Heart right ventricle (tissue), 16 donors: Measurements from ENCODE around the gene TMEM165. TPM values are rescaled to one million over a fixed set of nuclear protein-coding genes. Genes with fewer than 3 reads are reported as not detected.
A peak's percentile ranks its signal among the peaks of the same experiment; 100 is the strongest.
"Not testable (repeated sequence)": the region's sequence is repeated elsewhere in the genome, so short reads cannot be mapped to it uniquely, and the experiment has no call there.

Experiments used
- ATAC-seq, 8 donors: fragments of 200-7000 bp; cut with Tn5 transposase; one replicate each; pipeline ENCODE4 v1.9.1; 2020; ENCODE audit warnings: mild to moderate bottlenecking in 8 of 8, moderate library complexity in 8 of 8, moderate number of reproducible peaks in 1 of 8
- DNase-seq, 2 donors: peaks; one replicate each; pipeline ENCODE4 v3.0.0-alpha.2; 2020
- H3K27ac ChIP-seq, 10 donors: fragments of 200-600 bp; sonication (generic) in 2 of 10; one replicate each; pipeline versions ENCODE4 v1.5.0 to v1.8.0; 2020 to 2022; ENCODE audit warnings: mild to moderate bottlenecking in 3 of 10
- H3K27me3 ChIP-seq, 7 donors: fragments of 200-600 bp; one replicate each; pipeline ENCODE4 v1.8.0; 2021 to 2022; ENCODE audit warnings: mild to moderate bottlenecking in 2 of 7
- H3K36me3 ChIP-seq, 9 donors: fragments of 200-600 bp; sonication (generic) in 1 of 9; one replicate each; pipeline versions ENCODE4 v1.5.0 to v1.8.0; 2020 to 2022; ENCODE audit warnings: mild to moderate bottlenecking in 2 of 9
- H3K4me1 ChIP-seq, 9 donors: fragments of 200-600 bp; sonication (generic) in 1 of 9; one replicate each; pipeline versions ENCODE4 v1.5.0 to v1.8.0; 2020 to 2022; ENCODE audit warnings: mild to moderate bottlenecking in 4 of 9
- H3K4me3 ChIP-seq, 10 donors: fragments of 200-600 bp; sonication (generic) in 2 of 10; one replicate each; pipeline versions ENCODE4 v1.5.0 to v1.8.0; 2020 to 2022; ENCODE audit warnings: mild to moderate bottlenecking in 7 of 10, moderate library complexity in 2 of 10
- H3K9me3 ChIP-seq, 11 donors: fragments of 200-600 bp in 10 of 11; sonication (generic) in 2 of 11; one replicate each; pipeline versions ENCODE4 v1.5.0 to v1.8.0; 2013 to 2022; ENCODE audit warnings: mild to moderate bottlenecking in 2 of 11, control low read depth in 1 of 11, moderate library complexity in 1 of 11
- CTCF ChIP-seq, 9 donors: fragments of 200-600 bp; sonication (generic) in 2 of 9; IDR thresholded peaks; one replicate each; pipeline versions ENCODE4 v1.5.0 to v1.8.0; 2021 to 2022; ENCODE audit warnings: antibody characterized with exemption in 9 of 9, mild to moderate bottlenecking in 5 of 9, moderate library complexity in 1 of 9
- WGBS, 2 donors: extraction: QIAGEN DNeasy Blood & Tissue Kit; methylation state at CpG; one replicate each; pipeline ENCODE4 v1.1.7; 2013; ENCODE audit warnings: inconsistent platforms in 1 of 2; 5-methylcytosine and 5-hydroxymethylcytosine counted together
- intact Hi-C, 10 donors: fragments of 100-400 bp; cut with DNase I; formaldehyde crosslinking; loops; one replicate each; pipeline versions ENCODE4 v1.11.1 to v1.14.2; 2022
- polyA plus RNA-seq, 2 donors: library from polyadenylated mRNA; stranded (reverse); fragments of 200-250 nt; gene quantifications; one replicate each; pipeline ENCODE4 v1.2.3, GENCODE V29; 2013
- total RNA-seq, 10 donors: library from RNA; stranded (reverse); fragmentation: NEBNext Ultra II Directional in 3 of 10; extraction: Animal tissue kit (Norgen Biotek cat#: 25700) in 3 of 10; gene quantifications; one replicate each; pipeline versions ENCODE4 v1.2.1 to v1.2.4, GENCODE V29; 2021 to 2023
- donor health status: Arrhythmogenic right ventricular cardiomyopathy.
- donor health status: ischemic (EF 13 %, LVEDD 7.1; RV severe dilation, severe dysfunction).
- donor health status: healthy with polysubstance abuse.
- donor health status: DM: no; HTN: yes; CAD: no.
- donor health status: DM: no; HTN: no; CAD: no.
- donor health status: ischemic (EF 25% LVEDD 6.9; RV normal size, moderate dysfunction).
- donor health status: ischemic (EF 25% LVEDD 5.7; RV mildly dilated, moderate dysfunction).
- donor health status: healthy.
- donor health status: DM: yes; HTN: yes; CAD: no.
- donor health status: Ischemic cardiomyopathy.
- donor health status: ischemic (EF 35%, LVEDD 5.7; RV mildly dilated, moderate dysfunction).
- donor health status: nonischemic (EF 11% LVEDD 7.7; RV severe dilation, severe dysfunction).
- donor health status: DM: yes; HTN: yes; CAD: no.
- donor health status: PGD.
- donor health status: ischemic (EF 29% LVEDD 5.4; RV normal size, mild dysfunction).
- donor health status: nonischemic (EF 23%, LVEDD 6.1; RV moderate dilation, normal function).

TMEM165 gene
- total and polyA plus RNA-seq, 12 donors = 30.3 to 86.3 (median 36.4) TPM

- no peaks in the 10 kb centered on the region for H3K27me3 ChIP-seq
- no peaks in the 10 kb centered on the region for H3K9me3 ChIP-seq
- ATAC-seq (no peak), DNase-seq (no peak)
- H3K36me3 ChIP-seq = peaks cover 0 to 13% (median 0%) of the 10 kb centered on the region in 9 donors
- intact Hi-C loops = loop anchor here in 9 of 10 donors (2.0 to 10.0 kb wide), 10 partner anchors 49 to 520 kb away; partner anchors contain the start of genes CLOCK (in 5 of the 9), TMEM165 (in 4 of the 9) and EXOC1 (in 2 of the 9)
- H3K4me1 ChIP-seq = peaks cover 5 to 29% (median 15%) of the 10 kb centered on the region in 9 donors
- H3K27ac ChIP-seq = peak overlapping the region in 7 of 10 donors; percentile 44 to 99 (median 96)
- WGBS, 2 donors = 91 to 93% methylated on average over 3 of the region's 3 CpGs
- peak overlapping the region in 1 of 10 donors; percentile 81 for H3K4me3 ChIP-seq
- TF ChIP-seq CTCF (IDR thresholded peaks at IDR 0.05) = no peak
Observed at GRCh38 chr4:55347610-55348228, 48.0 kb upstream of the TMEM165 start.

GRCh38 chr4:55348466-55348865 is 47.3 kb upstream of the TMEM165 start:
- Histone ChIP-seq H3K4me1 (peaks cover 5 to 29% (median 15%) of the 10 kb centered on the region in 9 donors), H3K4me3 (no peak overlapping the region), H3K27ac (no peak overlapping the region), H3K27me3 (no peaks in the 10 kb centered on the region), H3K36me3 (peaks cover 0 to 13% (median 0%) of the 10 kb centered on the region in 9 donors), H3K9me3 (no peaks in the 10 kb centered on the region)
- DNase-seq = no peak
- TF ChIP-seq CTCF (IDR thresholded peaks at IDR 0.05) = no peak
- no peak for ATAC-seq
- 78 to 79% methylated on average over 3 of the region's 3 CpGs for WGBS, 2 donors
- intact Hi-C loops = loop anchor here in 9 of 10 donors (5.0 to 10.0 kb wide), 9 partner anchors 49 to 519 kb away; partner anchors contain the start of genes CLOCK (in 5 of the 9), TMEM165 (in 4 of the 9) and EXOC1 (in 2 of the 9)

- peaks cover 5 to 23% (median 11%) of the 10 kb centered on the region in 9 donors for H3K4me1 ChIP-seq
- not testable (repeated sequence) for H3K9me3 ChIP-seq, H3K27ac ChIP-seq, H3K4me3 ChIP-seq, H3K27me3 ChIP-seq, ATAC-seq, DNase-seq
- intact Hi-C loops = loop anchor here in 1 of 10 donors (10.0 kb wide), 1 partner anchor 514 kb away; no protein-coding TSS in a partner anchor
- WGBS, 2 donors = 96% methylated on average over 10 of the region's 10 CpGs
- peaks cover 0 to 21% (median 2%) of the 10 kb centered on the region in 9 donors for H3K36me3 ChIP-seq
Observed at GRCh38 chr4:55350870-55351269, 44.9 kb upstream of the TMEM165 start.

GRCh38 chr4:55351824-55352223 is 43.9 kb upstream of the TMEM165 start:
- peaks cover 5 to 23% (median 11%) of the 10 kb centered on the region in 9 donors for H3K4me1 ChIP-seq
- ATAC-seq (no peak), DNase-seq (no peak)
- no peaks in the 10 kb centered on the region for H3K27me3 ChIP-seq
- H3K36me3 ChIP-seq = peaks cover 0 to 21% (median 2%) of the 10 kb centered on the region in 9 donors
- intact Hi-C loops = loop anchor here in 1 of 10 donors (10.0 kb wide), 1 partner anchor 513 kb away; no protein-coding TSS in a partner anchor
- no peak overlapping the region for H3K4me3 ChIP-seq
- H3K9me3 ChIP-seq = no peaks in the 10 kb centered on the region
- no peak overlapping the region for H3K27ac ChIP-seq
- TF ChIP-seq CTCF (IDR thresholded peaks at IDR 0.05) = no peak

GRCh38 chr4:55352726-55353125 is 43.0 kb upstream of the TMEM165 start:
- no peak for TF ChIP-seq CTCF (IDR thresholded peaks at IDR 0.05)
- Histone ChIP-seq H3K4me3 (no peak overlapping the region), H3K4me1 (peaks cover 0 to 23% (median 3%) of the 10 kb centered on the region in 9 donors), H3K27me3 (no peaks in the 10 kb centered on the region), H3K36me3 (peaks cover 0 to 21% (median 2%) of the 10 kb centered on the region in 9 donors), H3K9me3 (no peaks in the 10 kb centered on the region), H3K27ac (no peak overlapping the region)
- ATAC-seq = no peak
- intact Hi-C loops = loop anchor here in 1 of 10 donors (10.0 kb wide), 1 partner anchor 512 kb away; no protein-coding TSS in a partner anchor
- WGBS, 2 donors = 95 to 99% methylated on average over 2 of the region's 2 CpGs
- DNase-seq = no peak

- WGBS, 2 donors = 94 to 99% methylated on average over 13 of the region's 13 CpGs
- Histone ChIP-seq H3K4me1 (peaks cover 0 to 23% (median 4%) of the 10 kb centered on the region in 9 donors), H3K36me3 (peaks cover 0 to 21% (median 2%) of the 10 kb centered on the region in 9 donors)
- not testable (repeated sequence) for H3K4me3 ChIP-seq, H3K9me3 ChIP-seq, H3K27ac ChIP-seq, ATAC-seq, DNase-seq, H3K27me3 ChIP-seq
- intact Hi-C loops = loop anchor here in 1 of 10 donors (10.0 kb wide), 1 partner anchor 512 kb away; no protein-coding TSS in a partner anchor
Observed at GRCh38 chr4:55353228-55353747, 42.5 kb upstream of the TMEM165 start.
